OCI-LY3 (cell line): ENCODE measurements around the gene LRRC73.
"Not testable (repeated sequence)": the region's sequence is repeated elsewhere in the genome, so short reads cannot be mapped to it uniquely, and the experiment has no call there.

Experiments used
- H2AFZ ChIP-seq: fragments of 200-600, 300-600 bp; shearing (Covaris generic); 2 replicates; pipeline ENCODE4 v1.6.0; 2014; ENCODE audit warnings: antibody characterized with exemption, low read depth, low read length
- H3K27ac ChIP-seq: fragments of 200-600, 300-600 bp; sonication (generic); 2 replicates; pipeline ENCODE4 v1.5.1; 2014; ENCODE audit warnings: mild to moderate bottlenecking, low read length, moderate library complexity, mixed read lengths
- H3K27me3 ChIP-seq: fragments of 200-600, 300-600 bp; sonication (generic); 2 replicates; pipeline ENCODE4 v1.6.1; 2014; ENCODE audit warnings: low read depth, low read length, mixed read lengths
- H3K36me3 ChIP-seq: fragments of 200-600, 300-600 bp; sonication (generic); replicated peaks from 2 replicates; pipeline ENCODE3; 2014; ENCODE audit warnings: low read depth, low read length, mixed read lengths
- H3K4me1 ChIP-seq: fragments of 300-600, 200-600 bp; sonication (generic); 2 replicates; pipeline ENCODE4 v1.6.1; 2014; ENCODE audit warnings: low read length, mixed read lengths
- H3K4me2 ChIP-seq: fragments of 200-600, 300-600 bp; sonication (generic); 2 replicates; pipeline ENCODE4 v1.6.1; 2014; ENCODE audit warnings: low read length, mixed read lengths
- H3K4me3 ChIP-seq: fragments of 300-600, 200-600 bp; sonication (generic); 2 replicates; pipeline ENCODE4 v1.5.1; 2014; ENCODE audit warnings: antibody characterized with exemption, mild to moderate bottlenecking, low read length, moderate library complexity
- H3K79me2 ChIP-seq: fragments of 300-600, 200-600 bp; shearing (Covaris generic); 2 replicates; pipeline ENCODE4 v1.6.1; 2014; ENCODE audit warnings: mild to moderate bottlenecking, low read length, mixed read lengths
- H3K9ac ChIP-seq: fragments of 300-600, 200-600 bp; shearing (Covaris generic); 2 replicates; pipeline ENCODE4 v1.6.0; 2014; ENCODE audit warnings: mild to moderate bottlenecking, low read length, moderate library complexity
- H3K9me3 ChIP-seq: fragments of 200-600, 300-600 bp; shearing (Covaris generic); 2 replicates; pipeline ENCODE4 v1.6.1; 2014; ENCODE audit warnings: low read length, mixed read lengths; ENCODE audit not compliant: insufficient read depth
- H4K20me1 ChIP-seq: fragments of 200-600, 300-600 bp; sonication (generic); 2 replicates; pipeline ENCODE4 v1.6.1; 2016; ENCODE audit warnings: low read length, mixed read lengths; ENCODE audit not compliant: insufficient read depth
- CTCF ChIP-seq: fragments of 200-600, 300-600 bp; sonication (generic); IDR thresholded peaks from 2 replicates; pipeline ENCODE4 v1.5.1; 2014; ENCODE audit warnings: antibody characterized with exemption, low read length, low read depth
- EZH2phosphoT487 ChIP-seq: fragments of 200-600 bp; shearing (Covaris generic); IDR thresholded peaks from 2 replicates; pipeline ENCODE4 v1.6.1; 2018; ENCODE audit warnings: antibody characterized with exemption, mixed run types, low read depth

The LRRC73 gene

GRCh38 chr6:43509984-43510826, at the start of gene LRRC73:
LRRC73 (minus strand) TSS chr6:43510346; CDS start chr6:43509785, 561 bp downstream.
- Histone ChIP-seq H3K79me2 (peaks cover 7% of the 10 kb centered on the region), H2AFZ (peak within 1 kb of the TSS; percentile 29; the same call in 1 of the 2 replicates), H3K27me3 (peaks cover 7% of the 10 kb centered on the region), H3K9ac (peak within 1 kb of the TSS; percentile 60), H3K4me3 (peak within 1 kb of the TSS; percentile 79), H3K27ac (no peak within 1 kb of the TSS), H3K9me3 (no peaks in the 10 kb centered on the region), H4K20me1 (no peaks in the 10 kb centered on the region), H3K4me1 (peaks cover 16% of the 10 kb centered on the region; the same call in 1 of the 2 replicates), H3K4me2 (peak within 1 kb of the TSS; percentile 95), H3K36me3 (peaks cover 28% of the 10 kb centered on the region)
- TF ChIP-seq CTCF (no peak), EZH2phosphoT487 (no peak)

GRCh38 chr6:43559328-43559727, 49.2 kb upstream of the LRRC73 start:
- Histone ChIP-seq H3K27ac (no peak overlapping the region), H4K20me1 (no peaks in the 10 kb centered on the region), H3K27me3 (no peaks in the 10 kb centered on the region), H3K4me2 (no peak overlapping the region), H3K9me3 (no peaks in the 10 kb centered on the region), H3K79me2 (no peaks in the 10 kb centered on the region), H2AFZ (no peak overlapping the region), H3K4me1 (no peaks in the 10 kb centered on the region), H3K36me3 (peaks cover 75% of the 10 kb centered on the region), H3K9ac (no peak overlapping the region), H3K4me3 (no peak overlapping the region)
- TF ChIP-seq EZH2phosphoT487 (no peak), CTCF (no peak)

GRCh38 chr6:43557620-43558019, 47.5 kb upstream of the LRRC73 start:
- peaks cover 79% of the 10 kb centered on the region for H3K36me3 ChIP-seq
- H2AFZ ChIP-seq, H3K9ac ChIP-seq, H3K4me1 ChIP-seq, H3K4me2 ChIP-seq, H3K27ac ChIP-seq, H3K9me3 ChIP-seq, H3K79me2 ChIP-seq, H3K27me3 ChIP-seq, H3K4me3 ChIP-seq, H4K20me1 ChIP-seq: not testable (repeated sequence)

GRCh38 chr6:43547222-43547621, 37.1 kb upstream of the LRRC73 start:
- Histone ChIP-seq H3K27ac (no peak overlapping the region), H3K9me3 (no peaks in the 10 kb centered on the region), H2AFZ (no peak overlapping the region), H3K9ac (no peak overlapping the region), H3K4me2 (no peak overlapping the region), H4K20me1 (no peaks in the 10 kb centered on the region), H3K36me3 (peaks cover 60% of the 10 kb centered on the region), H3K79me2 (no peaks in the 10 kb centered on the region), H3K4me3 (no peak overlapping the region), H3K4me1 (no peaks in the 10 kb centered on the region), H3K27me3 (no peaks in the 10 kb centered on the region)
- TF ChIP-seq CTCF (no peak), EZH2phosphoT487 (no peak)
